ENCODE results near the gene ACP5.
"Not testable (repeated sequence)": the region's sequence is repeated elsewhere in the genome, so short reads cannot be mapped to it uniquely, and the experiment has no call there.

Gene ACP5

GRCh38 chr19:11578258-11579142 lies 1.1 kb upstream of the ACP5 start:
- DNase-seq: peak; percentile 44

GRCh38 chr19:11576227-11576626 lies 1.2 kb downstream of the ACP5 start:
- DNase-seq: no peak

GRCh38 chr19:11574689-11575088 lies 2.8 kb downstream of the ACP5 start:
- no peak for DNase-seq

- not testable (repeated sequence) for DNase-seq
Observed at GRCh38 chr19:11573763-11574162, 3.7 kb downstream of the ACP5 start.

GRCh38 chr19:11573354-11573753 lies 4.1 kb downstream of the ACP5 start:
- DNase-seq: not testable (repeated sequence)

GRCh38 chr19:11570039-11570462 lies 7.4 kb downstream of the ACP5 start:
- no peak for DNase-seq

GRCh38 chr19:11566164-11566563 lies 11.3 kb downstream of the ACP5 start:
- no peak for DNase-seq

- not testable (repeated sequence) for DNase-seq
Observed at GRCh38 chr19:11565649-11565980, 11.8 kb downstream of the ACP5 start.

GRCh38 chr19:11564082-11564807 lies 13.2 kb downstream of the ACP5 start:
- DNase-seq: not testable (repeated sequence)

- DNase-seq: no peak
Observed at GRCh38 chr19:11563532-11563931, 13.9 kb downstream of the ACP5 start.

- peak; percentile 28 for DNase-seq
Observed at GRCh38 chr19:11560404-11561051, 16.9 kb downstream of the ACP5 start.

- DNase-seq: peak; percentile 97
Observed at GRCh38 chr19:11558881-11559828, 18.3 kb downstream of the ACP5 start, which contains the start of gene ELOF1. TSS of gene ELOF1 (minus strand) at chr19:11559230. CDS start at chr19:11554347, 4,883 bp downstream.

GRCh38 chr19:11556634-11557420 lies 20.6 kb downstream of the ACP5 start:
- no peak for DNase-seq

- no peak for DNase-seq
Observed at GRCh38 chr19:11555246-11555645, 22.2 kb downstream of the ACP5 start.

GRCh38 chr19:11554160-11554559 lies 23.3 kb downstream of the ACP5 start:
- DNase-seq: no peak

GRCh38 chr19:11552666-11553372 lies 24.6 kb downstream of the ACP5 start:
- no peak for DNase-seq

- DNase-seq: no peak
Observed at GRCh38 chr19:11551603-11552235, 25.7 kb downstream of the ACP5 start.

GRCh38 chr19:11550265-11550664 lies 27.2 kb downstream of the ACP5 start:
- DNase-seq: no peak

- DNase-seq: no peak
Observed at GRCh38 chr19:11549386-11549953, 28.0 kb downstream of the ACP5 start.

Data from stimulated activated CD4-positive, alpha-beta T cell treated with anti-CD3 and anti-CD28 coated beads, Interleukin-4, amount 100 ng/mL, for 1 hour (primary cell).